Measurements from ENCODE around the gene DIPK1B.

Gene DIPK1B

GRCh38 chr9:136711751-136712689 is at the start of gene DIPK1B:
Gene DIPK1B (plus strand): TSS chr9:136712572. CDS start chr9:136712666, 94 bp downstream.
- DNase-seq (ENCODE audit: low read depth): no peak

GRCh38 chr9:136662656-136663581 is 49.5 kb upstream of the DIPK1B start, which contains the start of gene EGFL7:
Gene EGFL7 (plus strand): TSS chr9:136662916. CDS start chr9:136668283, 5,367 bp downstream.
- DNase-seq (ENCODE audit: low read depth): peak; percentile 97

GRCh38 chr9:136664000-136664915 is 48.1 kb upstream of the DIPK1B start:
- peak; percentile 68 for DNase-seq (ENCODE audit: low read depth)

GRCh38 chr9:136665111-136665703 is 47.2 kb upstream of the DIPK1B start:
- no peak for DNase-seq (ENCODE audit: low read depth)

GRCh38 chr9:136665704-136666371 is 46.5 kb upstream of the DIPK1B start:
- no peak for DNase-seq (ENCODE audit: low read depth)

- DNase-seq (ENCODE audit: low read depth): no peak
Observed at GRCh38 chr9:136666372-136667213, 45.8 kb upstream of the DIPK1B start.

GRCh38 chr9:136667214-136667939 is 45.0 kb upstream of the DIPK1B start:
- no peak for DNase-seq (ENCODE audit: low read depth)

GRCh38 chr9:136667940-136668760 is 44.2 kb upstream of the DIPK1B start:
- DNase-seq (ENCODE audit: low read depth): no peak

- no peak for DNase-seq (ENCODE audit: low read depth)
Observed at GRCh38 chr9:136668983-136669790, 43.2 kb upstream of the DIPK1B start.

GRCh38 chr9:136669791-136670464 is 42.4 kb upstream of the DIPK1B start:
- no peak for DNase-seq (ENCODE audit: low read depth)

GRCh38 chr9:136670576-136671253 is 41.7 kb upstream of the DIPK1B start:
- no peak for DNase-seq (ENCODE audit: low read depth)

- no peak for DNase-seq (ENCODE audit: low read depth)
Observed at GRCh38 chr9:136671254-136671614, 41.1 kb upstream of the DIPK1B start.

- peak; percentile 63 for DNase-seq (ENCODE audit: low read depth)
Observed at GRCh38 chr9:136671646-136672430, 40.5 kb upstream of the DIPK1B start.

- DNase-seq (ENCODE audit: low read depth): peak; percentile 67
Observed at GRCh38 chr9:136672431-136673087, 39.8 kb upstream of the DIPK1B start.
